ENCODE results near the gene C21orf58.

Gene C21orf58

DNA sequence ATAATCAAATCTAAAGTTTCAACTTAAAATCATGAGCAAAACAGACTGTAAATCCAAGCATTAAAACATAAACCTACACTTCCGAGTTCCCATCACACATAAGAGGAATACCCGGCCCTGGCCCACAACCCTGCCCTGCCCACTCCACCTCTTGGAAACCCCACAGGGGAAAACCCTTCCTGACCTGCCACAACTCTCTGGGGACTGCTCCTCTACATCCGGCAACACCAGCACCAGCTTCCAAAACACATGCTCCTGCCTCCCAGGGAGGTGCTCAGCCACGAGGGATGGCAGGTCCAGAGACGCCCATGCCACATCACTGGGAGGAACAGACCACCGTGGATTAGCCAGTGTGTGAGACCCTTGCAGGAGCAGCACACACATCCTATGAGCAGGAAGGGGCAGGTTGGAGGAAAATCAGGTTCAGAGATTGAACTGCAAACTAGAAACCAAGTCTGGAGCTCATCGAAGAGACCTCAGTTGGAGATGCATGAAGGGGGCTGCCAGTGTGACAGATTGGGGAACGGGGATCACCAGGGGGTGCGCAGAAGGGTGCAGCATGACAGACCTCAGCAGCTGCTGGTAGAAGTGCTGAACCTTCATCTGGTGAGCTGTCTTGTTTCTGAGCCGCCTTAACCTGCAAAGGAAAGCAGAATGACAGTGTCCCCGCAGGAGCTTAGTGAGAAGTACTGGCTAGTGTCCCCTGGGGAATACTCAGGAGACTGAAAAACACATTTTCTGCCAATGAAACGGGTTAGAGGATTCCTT lies 69.3 kb downstream of the C21orf58 start:
- no peak for DNase-seq (ENCODE audit: low read depth)

- peak; percentile 14 for DNase-seq (ENCODE audit: low read depth)
Observed at GRCh38 chr21:46253610-46254124, 70.0 kb downstream of the C21orf58 start.

GRCh38 chr21:46252840-46253239 lies 70.8 kb downstream of the C21orf58 start:
- DNase-seq (ENCODE audit: low read depth): no peak

Data from activated gamma-delta T cell treated with anti-CD3 and anti-CD28 coated beads, Interleukin-2, amount 50 U/mL, for 16 hours (primary cell).